Measurements from ENCODE around the gene RBBP8NL. TPM values are rescaled to one million over a fixed set of nuclear protein-coding genes. Genes with fewer than 3 reads are reported as not detected.

RBBP8NL gene
- total RNA-seq, 1 donor from 2014 or later = not detected

DNA sequence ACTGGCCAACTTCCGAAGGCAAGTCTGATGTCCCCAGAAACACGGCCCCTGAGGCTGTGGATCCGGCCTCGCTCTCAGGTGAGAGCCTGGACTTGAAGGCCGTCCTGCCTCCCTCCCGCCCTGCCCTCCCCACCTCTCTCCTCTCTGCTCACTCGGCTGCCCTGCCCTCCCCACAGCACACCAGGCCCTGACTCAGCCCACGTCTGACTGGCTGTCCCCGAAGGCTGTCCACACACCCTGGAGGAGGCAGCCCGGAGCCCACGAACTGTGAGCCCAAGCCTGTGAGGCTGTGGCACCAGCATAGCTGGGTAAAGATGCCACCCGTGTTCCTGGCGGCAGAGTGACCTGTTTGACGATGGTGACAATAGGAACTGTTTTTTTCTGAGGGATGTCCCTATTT, 32.1 kb upstream of the RBBP8NL start:
- DNase-seq (ENCODE audit: low read depth) = no peak
- Histone ChIP-seq H3K36me3 (ENCODE audit: control insufficient read depth, insufficient read depth, low read length) (no peaks in the 10 kb centered on the region), H3K4me3 (ENCODE audit: low read depth, low read length) (no peak overlapping the region), H3K27me3 (ENCODE audit: control insufficient read depth, insufficient read depth, low read length) (peaks cover 70% of the 10 kb centered on the region)
- TF ChIP-seq, protein P1, sequence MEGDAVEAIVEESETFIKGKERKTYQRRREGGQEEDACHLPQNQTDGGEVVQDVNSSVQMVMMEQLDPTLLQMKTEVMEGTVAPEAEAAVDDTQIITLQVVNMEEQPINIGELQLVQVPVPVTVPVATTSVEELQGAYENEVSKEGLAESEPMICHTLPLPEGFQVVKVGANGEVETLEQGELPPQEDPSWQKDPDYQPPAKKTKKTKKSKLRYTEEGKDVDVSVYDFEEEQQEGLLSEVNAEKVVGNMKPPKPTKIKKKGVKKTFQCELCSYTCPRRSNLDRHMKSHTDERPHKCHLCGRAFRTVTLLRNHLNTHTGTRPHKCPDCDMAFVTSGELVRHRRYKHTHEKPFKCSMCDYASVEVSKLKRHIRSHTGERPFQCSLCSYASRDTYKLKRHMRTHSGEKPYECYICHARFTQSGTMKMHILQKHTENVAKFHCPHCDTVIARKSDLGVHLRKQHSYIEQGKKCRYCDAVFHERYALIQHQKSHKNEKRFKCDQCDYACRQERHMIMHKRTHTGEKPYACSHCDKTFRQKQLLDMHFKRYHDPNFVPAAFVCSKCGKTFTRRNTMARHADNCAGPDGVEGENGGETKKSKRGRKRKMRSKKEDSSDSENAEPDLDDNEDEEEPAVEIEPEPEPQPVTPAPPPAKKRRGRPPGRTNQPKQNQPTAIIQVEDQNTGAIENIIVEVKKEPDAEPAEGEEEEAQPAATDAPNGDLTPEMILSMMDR (IDR thresholded peaks at IDR 0.05; ENCODE audit: insufficient read depth, low read length, poor library complexity, severe bottlenecking) = no peak

DNA sequence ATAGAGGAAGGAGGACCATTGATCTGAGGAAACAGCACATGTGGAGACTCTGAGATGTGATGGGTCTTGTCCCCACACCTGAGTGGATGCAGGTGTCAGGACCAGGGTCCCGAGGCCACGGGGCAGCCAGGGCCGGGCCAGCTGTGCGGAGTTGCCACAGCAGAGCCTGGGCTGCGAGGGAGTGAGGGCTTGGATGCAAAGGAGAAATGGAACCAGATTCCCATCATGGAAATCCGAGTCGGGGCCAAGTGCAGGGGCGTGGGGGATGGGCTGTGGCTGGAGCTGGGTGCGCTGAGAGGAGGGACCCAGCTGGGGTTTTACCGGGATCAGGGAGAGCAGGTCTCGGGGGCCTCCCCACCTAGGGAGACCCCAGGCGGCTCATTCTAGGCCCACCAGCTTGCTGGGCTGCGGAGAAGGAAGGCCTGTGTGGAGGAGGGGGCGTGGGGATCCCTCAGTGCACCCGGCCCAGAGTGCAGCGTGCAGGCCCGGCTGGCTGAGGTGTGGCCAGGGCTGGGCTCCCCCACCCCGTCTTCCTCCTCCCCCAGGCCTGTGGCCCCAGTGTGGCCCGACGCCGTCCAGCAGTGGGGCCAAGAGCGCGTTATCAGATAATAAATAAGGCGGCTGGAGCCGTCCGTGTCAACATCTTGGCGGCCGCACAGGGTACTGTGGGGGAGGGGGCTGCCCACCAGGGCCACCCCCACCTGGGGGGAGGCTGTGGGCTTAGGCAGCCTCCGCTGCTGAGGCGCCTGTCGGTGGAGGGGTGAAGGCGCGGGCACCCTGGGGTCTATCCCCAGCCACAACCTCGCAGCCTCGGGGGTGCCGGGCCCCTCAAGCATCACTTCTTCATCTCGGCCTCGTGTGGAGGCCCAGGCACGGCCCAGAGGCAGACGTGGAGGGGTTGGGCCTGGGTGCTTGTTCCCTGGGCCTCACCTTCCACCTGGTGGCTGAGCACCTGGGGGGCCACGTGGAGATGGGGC, 31.2 kb upstream of the RBBP8NL start:
- TF ChIP-seq, protein P1 (IDR thresholded peaks at IDR 0.05; ENCODE audit: insufficient read depth, low read length, poor library complexity, severe bottlenecking) = no peak
- no peak overlapping the region for H3K4me3 ChIP-seq (ENCODE audit: low read depth, low read length)
- no peak for DNase-seq (ENCODE audit: low read depth)
- H3K36me3 ChIP-seq (ENCODE audit: control insufficient read depth, insufficient read depth, low read length) = no peaks in the 10 kb centered on the region
- peaks cover 72% of the 10 kb centered on the region for H3K27me3 ChIP-seq (ENCODE audit: control insufficient read depth, insufficient read depth, low read length)

DNA sequence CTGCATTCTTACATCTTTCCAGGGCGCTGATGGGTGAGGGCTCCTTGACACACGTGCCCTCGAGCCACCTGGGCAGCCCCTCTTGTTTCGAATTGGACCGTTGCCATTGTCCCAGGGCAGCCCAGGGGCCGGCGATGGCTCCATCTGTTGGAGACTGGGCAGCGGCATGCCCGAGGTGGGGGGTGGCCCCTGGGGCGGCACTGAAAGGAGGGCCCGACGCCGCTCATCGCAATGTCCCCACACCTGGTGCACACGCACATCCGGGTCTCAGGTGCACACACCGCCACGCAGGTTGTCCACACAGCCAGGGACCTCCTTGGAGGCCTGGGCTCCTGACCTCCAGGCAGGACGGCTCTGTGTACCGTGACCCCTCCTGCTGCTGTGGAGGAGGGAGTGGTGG, 30.5 kb upstream of the RBBP8NL start:
- no peaks in the 10 kb centered on the region for H3K36me3 ChIP-seq (ENCODE audit: control insufficient read depth, insufficient read depth, low read length)
- no peak overlapping the region for H3K4me3 ChIP-seq (ENCODE audit: low read depth, low read length)
- DNase-seq (ENCODE audit: low read depth) = no peak
- H3K27me3 ChIP-seq (ENCODE audit: control insufficient read depth, insufficient read depth, low read length) = peaks cover 79% of the 10 kb centered on the region
- TF ChIP-seq, protein P1 (IDR thresholded peaks at IDR 0.05; ENCODE audit: insufficient read depth, low read length, poor library complexity, severe bottlenecking) = no peak

DNA sequence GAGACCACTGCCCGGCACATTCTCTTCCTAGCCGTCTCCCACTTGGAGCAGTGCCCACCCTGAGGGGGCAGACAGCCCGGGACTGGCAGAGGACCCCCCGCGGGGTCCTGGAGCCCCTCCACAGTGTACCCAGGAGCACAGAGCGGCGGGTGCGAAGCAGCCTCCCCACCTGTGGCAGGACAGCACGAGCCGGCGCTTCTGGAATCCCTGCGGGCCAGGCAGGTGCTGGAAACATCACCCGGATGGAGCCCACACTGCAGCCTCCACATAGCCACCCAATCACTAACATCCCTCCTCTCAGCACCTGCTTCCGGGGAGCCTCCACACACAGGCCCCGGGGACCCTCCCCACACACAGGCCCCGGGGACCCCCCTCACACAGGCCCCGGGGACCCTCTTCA, 29.8 kb upstream of the RBBP8NL start:
- Histone ChIP-seq H3K4me3 (ENCODE audit: low read depth, low read length) (no peak overlapping the region), H3K27me3 (ENCODE audit: control insufficient read depth, insufficient read depth, low read length) (peaks cover 86% of the 10 kb centered on the region), H3K36me3 (ENCODE audit: control insufficient read depth, insufficient read depth, low read length) (no peaks in the 10 kb centered on the region)
- no peak for DNase-seq (ENCODE audit: low read depth)
- TF ChIP-seq, protein P1 (IDR thresholded peaks at IDR 0.05; ENCODE audit: insufficient read depth, low read length, poor library complexity, severe bottlenecking) = no peak

DNA sequence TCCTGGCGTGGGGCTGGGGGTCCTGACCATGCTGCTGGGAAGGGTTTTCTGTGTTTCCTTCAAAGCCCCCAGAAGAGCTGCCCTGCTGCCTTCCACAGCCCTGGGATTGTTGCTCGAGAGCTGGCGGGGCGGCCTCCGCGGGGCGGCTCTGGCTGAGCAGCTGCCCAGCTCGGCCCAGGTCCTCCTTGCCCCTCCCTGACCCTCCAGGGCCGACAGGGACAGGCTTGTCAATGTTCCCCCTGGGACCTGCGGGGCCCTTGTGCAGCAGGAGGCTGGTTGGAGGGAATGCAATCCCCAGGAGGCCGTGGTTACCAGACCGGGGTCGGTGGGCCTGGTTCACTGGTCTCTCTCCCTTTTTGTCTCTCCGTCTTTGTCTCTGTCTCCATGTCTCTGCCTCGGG, 28.6 kb upstream of the RBBP8NL start:
- peaks cover 79% of the 10 kb centered on the region for H3K27me3 ChIP-seq (ENCODE audit: control insufficient read depth, insufficient read depth, low read length)
- no peak for DNase-seq (ENCODE audit: low read depth)
- H3K4me3 ChIP-seq (ENCODE audit: low read depth, low read length) = no peak overlapping the region
- TF ChIP-seq, protein P1 (IDR thresholded peaks at IDR 0.05; ENCODE audit: insufficient read depth, low read length, poor library complexity, severe bottlenecking) = no peak
- H3K36me3 ChIP-seq (ENCODE audit: control insufficient read depth, insufficient read depth, low read length) = no peaks in the 10 kb centered on the region
